Stimulated activated naive CD4-positive, alpha-beta T cell (primary cell): ENCODE data around the gene SIPA1L3.
"Not testable (repeated sequence)": the region's sequence is repeated elsewhere in the genome, so short reads cannot be mapped to it uniquely, and the experiment has no call there.

Source experiments
- DNase-seq, 6 experiments: peaks; one replicate each; lab custom pipeline; 2025; lab: John Stamatoyannopoulos, UW

SIPA1L3 gene

GRCh38 chr19:38022791-38023670 is 116.0 kb downstream of the SIPA1L3 start:
- DNase-seq: no peak

- DNase-seq: no peak
Observed at GRCh38 chr19:38023671-38024541, 116.9 kb downstream of the SIPA1L3 start.

GRCh38 chr19:38024992-38025908 is 118.2 kb downstream of the SIPA1L3 start:
- DNase-seq: no peak

- DNase-seq: no peak
Observed at GRCh38 chr19:38025909-38026307, 118.9 kb downstream of the SIPA1L3 start.

DNA sequence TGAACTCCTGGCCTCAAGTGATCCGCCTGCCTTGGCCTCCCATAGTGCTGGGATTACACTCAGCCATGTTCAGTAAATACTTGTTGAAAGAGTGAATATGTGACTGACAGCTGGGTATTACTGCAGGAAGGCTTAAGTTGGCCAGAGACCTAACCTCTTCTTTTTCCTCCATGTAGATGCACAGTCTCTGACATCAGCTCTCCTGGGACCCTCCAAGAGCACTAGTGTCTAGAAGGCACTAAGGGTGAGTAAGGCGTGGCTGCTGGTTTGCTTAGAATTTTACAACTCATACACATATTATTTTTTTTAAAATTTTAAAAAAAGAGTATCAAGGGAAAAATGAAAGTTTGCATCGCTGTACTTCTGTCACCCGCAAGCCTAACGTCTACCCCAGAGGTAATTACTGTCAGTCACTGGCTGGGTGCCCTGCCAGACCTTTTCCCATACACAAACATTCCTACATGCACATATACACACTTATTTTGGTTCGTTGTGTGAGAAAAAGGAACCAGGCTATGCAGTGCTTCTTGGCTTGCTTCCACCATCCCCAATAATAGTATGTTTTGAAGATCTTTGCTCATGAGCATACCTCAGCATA is 122.0 kb downstream of the SIPA1L3 start:
- no peak for DNase-seq

DNA sequence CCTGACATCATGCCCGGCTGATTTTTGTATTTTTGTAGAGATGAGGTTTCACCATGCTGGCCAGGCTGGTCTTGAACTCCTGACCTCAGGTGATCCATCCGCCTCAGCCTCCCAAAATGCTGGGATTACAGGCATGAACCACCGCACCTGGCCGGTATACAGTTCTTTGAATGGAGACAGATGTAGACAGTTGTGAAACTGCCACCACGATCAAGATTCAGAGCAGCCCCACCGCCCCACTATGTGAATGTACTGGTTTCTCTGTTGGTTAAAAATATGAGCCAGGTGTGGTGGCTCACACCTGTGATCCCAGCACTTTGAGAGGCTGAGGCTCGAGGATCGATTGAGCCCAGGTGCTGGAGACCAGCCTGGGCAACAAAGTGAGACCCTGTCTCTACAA is 123.0 kb downstream of the SIPA1L3 start:
- not testable (repeated sequence) for DNase-seq

DNA sequence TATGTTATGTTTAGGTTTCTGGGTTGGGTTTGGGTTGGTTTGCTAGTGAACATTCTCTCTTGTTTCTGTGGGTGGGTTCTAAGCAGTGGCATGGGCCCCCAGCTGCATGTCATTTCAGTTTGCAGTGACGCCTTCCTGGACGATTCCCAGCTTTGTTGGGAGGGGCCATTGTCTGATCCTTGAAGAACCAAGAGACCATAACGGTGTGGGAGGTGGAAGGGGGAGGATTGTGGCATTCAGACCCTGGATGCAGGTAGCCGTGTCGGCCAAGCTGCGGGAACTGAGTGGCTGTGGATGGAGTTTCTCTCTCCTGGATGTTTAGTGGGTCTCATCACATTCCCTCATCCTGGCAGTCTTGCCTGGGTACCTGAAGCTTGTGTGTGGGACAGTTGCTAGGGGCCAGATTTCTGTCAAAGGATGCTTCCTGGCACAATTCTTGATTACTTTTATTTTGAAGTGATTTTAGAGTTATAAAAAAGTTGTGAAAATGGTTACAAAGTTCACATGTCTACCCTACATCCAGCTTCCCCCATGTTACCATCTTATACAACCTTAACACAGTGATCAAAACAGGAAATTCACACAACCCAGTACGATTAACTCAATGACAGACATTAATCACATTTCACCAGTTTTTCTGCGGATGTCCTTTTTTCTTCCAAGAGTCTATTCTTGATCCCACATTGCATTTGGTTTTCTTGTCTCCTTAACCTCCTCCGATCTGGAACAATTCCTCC is 123.8 kb downstream of the SIPA1L3 start:
- no peak for DNase-seq

DNA sequence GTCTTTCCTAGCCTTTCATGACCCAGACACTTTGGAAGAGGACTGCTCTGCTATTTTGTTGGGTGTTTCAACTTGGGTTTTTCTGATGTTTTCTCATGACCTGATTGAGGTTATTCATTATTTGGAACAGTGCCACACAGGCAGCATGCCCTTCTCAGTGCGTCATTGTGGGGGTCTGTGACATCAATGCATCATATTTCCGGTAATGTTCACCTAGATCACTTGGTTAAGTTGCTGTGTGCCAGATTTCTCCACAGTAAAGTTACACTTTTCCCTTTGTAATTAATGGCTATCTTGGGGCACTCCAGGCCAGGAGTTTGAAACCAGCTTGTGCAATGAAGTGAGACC is 124.4 kb downstream of the SIPA1L3 start:
- no peak for DNase-seq

GRCh38 chr19:38032151-38032550 is 125.1 kb downstream of the SIPA1L3 start:
- no peak for DNase-seq

DNA sequence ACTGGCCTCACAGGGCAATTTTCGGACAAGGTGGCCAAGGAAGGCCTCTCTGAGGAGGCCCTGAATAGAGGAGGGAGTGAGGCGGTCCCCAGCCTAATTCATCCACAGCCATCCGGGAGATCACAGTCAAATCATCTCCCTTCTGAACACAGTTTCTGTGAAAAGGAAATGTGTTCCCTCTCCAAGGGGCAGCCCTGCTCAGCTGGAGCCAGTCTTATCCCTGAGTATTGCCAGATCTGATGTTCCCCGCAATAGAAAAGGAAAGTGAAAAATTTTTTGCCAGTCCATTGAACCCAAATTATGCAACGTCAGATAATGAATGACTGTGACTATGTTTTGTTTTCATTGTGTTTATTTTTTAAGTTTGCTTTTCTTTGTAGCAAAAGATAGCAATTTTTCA is 125.9 kb downstream of the SIPA1L3 start:
- DNase-seq: no peak

DNA sequence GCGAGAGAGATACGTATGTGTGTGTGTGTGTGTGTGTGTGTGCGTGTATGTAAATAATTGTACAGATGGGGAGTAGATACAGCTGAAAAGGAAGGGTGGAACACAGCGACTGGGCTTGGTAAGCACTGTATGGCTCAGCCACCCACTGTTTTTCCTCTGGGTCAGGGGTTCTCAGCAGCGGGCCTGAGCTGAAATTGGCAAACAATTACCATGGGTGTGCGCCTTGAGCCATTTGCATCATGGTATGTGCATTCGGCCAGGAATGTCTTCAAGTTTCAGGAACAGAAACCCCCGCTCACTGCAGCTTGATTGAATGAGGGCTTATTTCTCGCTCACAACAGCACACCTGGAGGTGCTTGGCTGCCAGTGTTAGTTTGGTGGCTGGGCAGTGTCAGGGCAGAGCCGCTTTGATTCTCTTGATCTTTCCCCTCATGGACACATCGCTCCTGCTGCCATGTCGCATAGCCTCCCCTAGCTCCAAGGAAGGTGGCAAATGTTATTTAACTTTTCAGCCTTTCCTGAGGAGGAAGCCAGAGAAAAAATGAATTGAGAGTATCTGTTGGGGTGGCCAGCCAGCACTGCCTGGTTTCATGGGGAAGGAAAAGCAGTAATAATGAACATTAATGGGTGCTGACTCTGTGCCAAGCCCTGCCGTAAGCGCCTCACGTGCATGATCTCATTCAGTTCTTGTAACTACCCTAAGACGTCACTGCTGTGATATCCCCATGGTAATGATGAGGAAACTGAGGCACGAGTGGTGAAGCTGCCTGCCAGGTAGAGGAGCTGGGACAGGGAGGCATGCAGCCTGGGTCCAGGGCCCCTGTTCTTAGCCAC is 126.9 kb downstream of the SIPA1L3 start:
- no peak for DNase-seq

DNA sequence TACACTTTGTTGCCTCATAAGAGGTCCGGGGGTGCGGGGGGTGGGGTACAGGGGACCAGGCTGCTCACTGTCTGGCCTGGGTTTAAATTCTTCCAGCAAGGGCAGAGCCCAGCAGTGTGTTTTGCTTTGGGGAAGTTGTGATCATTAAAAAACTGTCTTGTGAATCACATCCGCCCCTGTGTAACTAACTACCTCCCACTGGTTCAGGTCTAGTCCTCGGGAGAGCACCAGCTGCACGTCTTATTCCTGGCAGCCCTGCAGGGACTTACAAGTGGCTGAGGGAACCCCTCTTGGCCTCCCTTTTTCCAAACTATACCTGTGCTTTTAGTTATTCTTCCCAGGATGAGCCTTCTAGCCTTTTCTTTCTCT is 127.5 kb downstream of the SIPA1L3 start:
- no peak for DNase-seq

DNA sequence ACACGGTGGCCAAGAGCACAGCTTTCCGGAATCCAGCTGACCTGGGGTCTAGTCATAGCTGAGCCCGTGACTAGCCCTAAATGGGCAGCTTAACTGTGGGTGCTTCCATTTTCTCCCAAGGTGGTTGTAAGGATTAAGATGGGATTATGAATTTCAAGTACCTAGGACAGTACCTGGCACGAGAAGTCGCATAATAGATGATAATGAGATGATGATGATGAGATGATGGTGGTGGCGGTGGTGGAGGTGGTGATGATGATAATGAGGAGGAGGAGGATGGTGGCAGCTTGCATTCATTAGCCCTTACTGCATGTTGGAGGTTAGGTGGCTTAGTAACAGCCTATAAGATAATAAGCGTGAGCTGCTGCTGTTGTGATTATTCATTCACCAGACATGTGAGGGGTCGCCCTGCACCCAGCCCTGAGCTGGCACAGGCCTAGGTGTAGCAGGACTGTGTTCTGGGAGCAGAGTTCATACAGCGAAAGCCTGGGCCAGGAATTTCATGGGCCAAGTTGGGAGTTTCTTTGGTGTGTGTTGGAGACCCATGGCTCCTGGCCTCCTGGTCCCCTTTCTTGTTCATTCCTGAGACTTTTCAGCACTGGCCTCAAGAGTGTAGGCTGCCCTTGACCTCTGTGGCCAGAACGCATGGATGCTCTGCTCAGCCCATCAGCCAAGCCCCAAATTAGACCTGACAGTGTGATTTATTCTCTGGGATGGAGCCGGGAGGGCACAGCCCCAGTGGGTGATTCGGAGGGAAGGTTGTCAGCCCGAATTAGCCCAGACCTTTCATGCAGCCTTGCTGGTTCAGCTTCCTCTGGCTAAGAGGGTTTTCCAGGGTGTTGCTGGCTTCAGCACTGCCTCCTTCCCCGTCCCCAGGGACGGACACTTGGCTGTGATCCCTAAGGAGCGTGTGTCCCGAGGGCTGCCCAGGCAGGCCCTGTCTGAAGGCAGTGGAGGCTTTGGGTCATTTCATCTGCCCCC is 128.8 kb downstream of the SIPA1L3 start:
- no peak for DNase-seq

- no peak for DNase-seq
Observed at GRCh38 chr19:38036707-38037611, 130.0 kb downstream of the SIPA1L3 start.

DNA sequence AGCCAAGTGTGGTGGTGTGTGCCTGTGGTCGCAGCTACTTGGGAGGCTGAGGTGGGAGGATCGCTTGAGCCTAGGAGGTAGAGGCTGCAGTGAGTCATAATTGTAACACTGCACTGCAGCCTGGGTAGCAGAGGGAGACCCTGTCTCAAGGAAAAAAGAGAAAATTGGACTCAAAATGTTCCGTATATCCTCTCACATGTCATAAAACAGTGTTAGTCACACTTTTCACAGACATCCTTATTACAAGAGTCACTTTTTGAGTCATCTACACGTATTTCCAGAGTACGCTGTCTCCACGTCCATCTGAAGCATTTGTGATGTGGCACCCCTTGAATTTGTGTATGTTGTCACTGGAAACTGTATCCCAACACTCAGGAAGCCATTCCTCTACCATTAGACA is 133.0 kb downstream of the SIPA1L3 start:
- no peak for DNase-seq

GRCh38 chr19:38042132-38042531 is 135.1 kb downstream of the SIPA1L3 start:
- DNase-seq: no peak

- DNase-seq: no peak
Observed at GRCh38 chr19:38043649-38044144, 136.7 kb downstream of the SIPA1L3 start.
